CD4-positive, alpha-beta T cell treated with Interleukin-15 for 4 hours (primary cell): Measurements from ENCODE around the gene MACF1.
"Not testable (repeated sequence)": the region's sequence is repeated elsewhere in the genome, so short reads cannot be mapped to it uniquely, and the experiment has no call there.

ENCODE experiments used
- DNase-seq: peaks from one replicate; pipeline ENCODE4 v3.0.0-alpha.2; 2020; ENCODE audit warnings: low spot score

The MACF1 gene

GRCh38 chr1:39204441-39205081 is at the start of gene MACF1:
Gene MACF1, plus strand, starts transcription at chr1:39204695. Its CDS starts 328 bp downstream, at chr1:39205023.
- no peak for DNase-seq

GRCh38 chr1:39157304-39157703 is 47.2 kb upstream of the MACF1 start:
- no peak for DNase-seq

- no peak for DNase-seq
Measured at GRCh38 chr1:39158327-39159086, 46.0 kb upstream of the MACF1 start.

GRCh38 chr1:39159224-39160036 is 45.1 kb upstream of the MACF1 start:
- DNase-seq = no peak

GRCh38 chr1:39160703-39161102 is 43.8 kb upstream of the MACF1 start:
- DNase-seq = no peak

- DNase-seq = not testable (repeated sequence)
Measured at GRCh38 chr1:39161811-39162210, 42.7 kb upstream of the MACF1 start.

- DNase-seq = no peak
Measured at GRCh38 chr1:39163469-39163868, 41.0 kb upstream of the MACF1 start.

GRCh38 chr1:39164256-39164655 is 40.2 kb upstream of the MACF1 start:
- DNase-seq = no peak

GRCh38 chr1:39165049-39165448 is 39.4 kb upstream of the MACF1 start:
- no peak for DNase-seq

GRCh38 chr1:39165488-39165887 is 39.0 kb upstream of the MACF1 start:
- DNase-seq = no peak

GRCh38 chr1:39167632-39168209 is 36.8 kb upstream of the MACF1 start:
- DNase-seq = no peak

GRCh38 chr1:39168301-39169080 is 36.0 kb upstream of the MACF1 start:
- DNase-seq = no peak

GRCh38 chr1:39170731-39171667 is 33.5 kb upstream of the MACF1 start:
- DNase-seq = no peak

GRCh38 chr1:39173119-39173994 is 31.1 kb upstream of the MACF1 start:
- DNase-seq = no peak

- no peak for DNase-seq
Measured at GRCh38 chr1:39173995-39174380, 30.5 kb upstream of the MACF1 start.

- no peak for DNase-seq
Measured at GRCh38 chr1:39174390-39175081, 30.0 kb upstream of the MACF1 start.

GRCh38 chr1:39177706-39178105 is 26.8 kb upstream of the MACF1 start:
- DNase-seq = no peak

GRCh38 chr1:39178541-39179431 is 25.7 kb upstream of the MACF1 start:
- DNase-seq = no peak
